Endodermal cell (in vitro differentiated cells): ENCODE data around the gene CLDN4. TPM values are rescaled to one million over a fixed set of nuclear protein-coding genes. Genes with fewer than 3 reads are reported as not detected.

Experiments
- DNase-seq: peaks from one replicate; pipeline ENCODE4 v3.0.0-alpha.2; 2017
- H3K27ac ChIP-seq: 2 replicates; pipeline ENCODE4 v1.5.1; 2013; ENCODE audit warnings: mild to moderate bottlenecking, low read depth, low read length, moderate library complexity
- H3K27me3 ChIP-seq: 2 replicates; pipeline ENCODE4 v1.6.1; 2013; ENCODE audit warnings: mild to moderate bottlenecking, low read length, moderate library complexity; ENCODE audit not compliant: insufficient read depth, control insufficient read depth, poor library complexity, severe bottlenecking
- H3K36me3 ChIP-seq: 2 replicates; pipeline ENCODE4 v1.7.0; 2013; ENCODE audit warnings: mild to moderate bottlenecking, low read length, moderate library complexity; ENCODE audit not compliant: control insufficient read depth, insufficient read depth
- H3K4me1 ChIP-seq: one replicate; pipeline ENCODE4 v1.7.0; 2013; ENCODE audit warnings: low read length; ENCODE audit not compliant: control insufficient read depth, insufficient read depth
- H3K4me3 ChIP-seq: 2 replicates; pipeline ENCODE4 v1.5.1; 2013; ENCODE audit warnings: mild to moderate bottlenecking, low read length, moderate library complexity
- H3K9ac ChIP-seq: 2 replicates; pipeline ENCODE4 v1.6.1; 2013; ENCODE audit warnings: mild to moderate bottlenecking, low read length, moderate library complexity; ENCODE audit not compliant: poor library complexity, severe bottlenecking; ENCODE audit errors: extremely low read depth
- H3K9me3 ChIP-seq: 2 replicates; pipeline ENCODE4 v1.6.1; 2013; ENCODE audit warnings: mild to moderate bottlenecking, low read length, moderate library complexity; ENCODE audit not compliant: control insufficient read depth
- H3K27ac Mint-ChIP-seq: 2 replicates; pipeline ENCODE4 v1.8.0; 2020; ENCODE audit warnings: mixed read lengths
- H3K27me3 Mint-ChIP-seq: 2 replicates; pipeline ENCODE4 v1.8.0; 2021; ENCODE audit warnings: mild to moderate bottlenecking, mixed read lengths; ENCODE audit not compliant: insufficient read depth
- H3K36me3 Mint-ChIP-seq: 2 replicates; pipeline ENCODE4 v1.8.0; 2020; ENCODE audit warnings: low read depth, mixed read lengths
- H3K4me1 Mint-ChIP-seq: 2 replicates; pipeline ENCODE4 v1.8.0; 2020; ENCODE audit warnings: mixed read lengths
- H3K4me3 Mint-ChIP-seq: 2 replicates; pipeline ENCODE4 v1.8.0; 2020; ENCODE audit warnings: mild to moderate bottlenecking, moderate library complexity, mixed read lengths
- H3K9me3 Mint-ChIP-seq: 2 replicates; pipeline ENCODE4 v1.8.0; 2020; ENCODE audit warnings: mild to moderate bottlenecking, mixed read lengths
- WGBS, 2 experiments: methylation state at CpG; one replicate each; pipeline versions ENCODE4 v1.1.5 to v1.1.7; 2013; ENCODE audit warnings: missing lambda C conversion rate in 2 of 2, mixed read lengths in 1 of 2; ENCODE audit not compliant: insufficient coverage in 1 of 2, insufficient read length in 1 of 2; 5-methylcytosine and 5-hydroxymethylcytosine counted together
- total RNA-seq, 2 donors: library from RNA; stranded (reverse); fragmentation: NEBNext Ultra II Directional in 1 of 2; extraction: Animal tissue kit (Norgen Biotek cat#: 25700) in 1 of 2; gene quantifications; 2 replicates in 1 of 2; 3 replicates in 1 of 2; pipeline ENCODE4 v1.2.1, GENCODE V29; 2021
- TF ChIP-seq, protein P1 (sequence below): fragments of 200-600 bp; sonication (generic); conservative IDR thresholded peaks from 2 replicates; pipeline ENCODE4 v1.5.0; 2021; ENCODE audit warnings: antibody characterized with exemption, mild to moderate bottlenecking

The CLDN4 gene
- total RNA-seq, 2 donors from 2014 or later, result 5.6 to 9.7 TPM

DNA sequence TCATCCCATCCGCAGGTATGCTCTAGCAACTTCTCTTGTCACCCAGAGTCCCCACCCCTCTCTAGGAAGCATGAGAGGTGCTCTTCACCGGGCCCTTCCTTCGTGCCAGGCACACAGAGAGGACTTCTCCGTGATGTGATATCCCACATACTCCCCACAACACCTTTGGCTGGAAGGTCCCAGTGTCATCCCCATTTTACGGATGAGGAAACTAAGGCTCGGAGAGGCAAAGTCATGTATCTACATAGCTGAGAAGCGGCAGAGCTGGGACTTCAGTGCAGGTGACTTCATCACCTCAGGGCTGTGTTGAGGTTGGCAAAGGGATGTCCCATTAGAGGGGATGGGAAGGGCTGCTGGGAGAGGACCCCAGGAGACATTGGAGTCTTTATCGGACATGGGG lies 45.6 kb downstream of the CLDN4 start:
- 78 to 93% methylated on average over 5 to 8 of the region's 8 CpGs for WGBS, 2 experiments
- Histone ChIP-seq H3K4me1 (peaks cover under 1% of the 10 kb centered on the region), H3K27ac (no peak overlapping the region), H3K36me3 (no peaks in the 10 kb centered on the region), H3K27me3 (peaks cover 7% of the 10 kb centered on the region), H3K4me3 (no peak overlapping the region), H3K9ac (no peak overlapping the region), H3K9me3 (no peaks in the 10 kb centered on the region)
- DNase-seq, result no peak
- peaks cover 8% of the 10 kb centered on the region for H3K4me1 Mint-ChIP-seq
- H3K36me3 Mint-ChIP-seq, result no peaks in the 10 kb centered on the region
- no peaks in the 10 kb centered on the region for H3K9me3 Mint-ChIP-seq
- no peak overlapping the region for H3K4me3 Mint-ChIP-seq
- TF ChIP-seq, protein P1, sequence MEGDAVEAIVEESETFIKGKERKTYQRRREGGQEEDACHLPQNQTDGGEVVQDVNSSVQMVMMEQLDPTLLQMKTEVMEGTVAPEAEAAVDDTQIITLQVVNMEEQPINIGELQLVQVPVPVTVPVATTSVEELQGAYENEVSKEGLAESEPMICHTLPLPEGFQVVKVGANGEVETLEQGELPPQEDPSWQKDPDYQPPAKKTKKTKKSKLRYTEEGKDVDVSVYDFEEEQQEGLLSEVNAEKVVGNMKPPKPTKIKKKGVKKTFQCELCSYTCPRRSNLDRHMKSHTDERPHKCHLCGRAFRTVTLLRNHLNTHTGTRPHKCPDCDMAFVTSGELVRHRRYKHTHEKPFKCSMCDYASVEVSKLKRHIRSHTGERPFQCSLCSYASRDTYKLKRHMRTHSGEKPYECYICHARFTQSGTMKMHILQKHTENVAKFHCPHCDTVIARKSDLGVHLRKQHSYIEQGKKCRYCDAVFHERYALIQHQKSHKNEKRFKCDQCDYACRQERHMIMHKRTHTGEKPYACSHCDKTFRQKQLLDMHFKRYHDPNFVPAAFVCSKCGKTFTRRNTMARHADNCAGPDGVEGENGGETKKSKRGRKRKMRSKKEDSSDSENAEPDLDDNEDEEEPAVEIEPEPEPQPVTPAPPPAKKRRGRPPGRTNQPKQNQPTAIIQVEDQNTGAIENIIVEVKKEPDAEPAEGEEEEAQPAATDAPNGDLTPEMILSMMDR, result no peak
- peaks cover 23% of the 10 kb centered on the region for H3K27me3 Mint-ChIP-seq
- no peak overlapping the region for H3K27ac Mint-ChIP-seq

DNA sequence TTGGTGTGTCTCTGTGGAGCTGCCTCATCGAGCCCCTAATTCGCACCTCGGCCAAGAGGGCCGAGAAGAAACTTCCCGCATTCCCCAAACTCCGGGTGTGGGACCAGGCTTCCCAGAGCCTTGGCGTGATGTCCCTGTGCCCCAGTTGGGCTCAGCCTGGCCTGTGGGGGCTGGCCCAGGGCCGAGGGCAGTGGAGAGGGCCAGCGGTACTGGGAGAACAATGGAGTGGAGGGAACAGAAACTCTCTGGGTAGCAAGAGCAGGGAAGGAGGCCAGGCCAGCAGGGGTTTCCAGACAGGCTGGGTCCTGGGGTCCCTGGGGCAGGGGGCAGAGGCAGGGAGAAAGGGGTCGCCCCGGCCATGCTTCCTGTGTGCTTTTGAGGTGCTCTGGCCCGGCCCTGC lies 46.2 kb downstream of the CLDN4 start:
- Histone ChIP-seq H3K27ac (no peak overlapping the region), H3K4me1 (no peaks in the 10 kb centered on the region), H3K27me3 (peaks cover 14% of the 10 kb centered on the region), H3K9me3 (no peaks in the 10 kb centered on the region), H3K9ac (no peak overlapping the region), H3K36me3 (no peaks in the 10 kb centered on the region), H3K4me3 (no peak overlapping the region)
- Mint-ChIP-seq H3K9me3 (no peaks in the 10 kb centered on the region), H3K4me3 (no peak overlapping the region), H3K27ac (no peak overlapping the region), H3K27me3 (peaks cover 26% of the 10 kb centered on the region), H3K4me1 (peaks cover 10% of the 10 kb centered on the region), H3K36me3 (no peaks in the 10 kb centered on the region)
- WGBS, 2 experiments, result 92 to 93% methylated on average over 5 to 12 of the region's 12 CpGs
- TF ChIP-seq, protein P1, result no peak
- DNase-seq, result no peak

DNA sequence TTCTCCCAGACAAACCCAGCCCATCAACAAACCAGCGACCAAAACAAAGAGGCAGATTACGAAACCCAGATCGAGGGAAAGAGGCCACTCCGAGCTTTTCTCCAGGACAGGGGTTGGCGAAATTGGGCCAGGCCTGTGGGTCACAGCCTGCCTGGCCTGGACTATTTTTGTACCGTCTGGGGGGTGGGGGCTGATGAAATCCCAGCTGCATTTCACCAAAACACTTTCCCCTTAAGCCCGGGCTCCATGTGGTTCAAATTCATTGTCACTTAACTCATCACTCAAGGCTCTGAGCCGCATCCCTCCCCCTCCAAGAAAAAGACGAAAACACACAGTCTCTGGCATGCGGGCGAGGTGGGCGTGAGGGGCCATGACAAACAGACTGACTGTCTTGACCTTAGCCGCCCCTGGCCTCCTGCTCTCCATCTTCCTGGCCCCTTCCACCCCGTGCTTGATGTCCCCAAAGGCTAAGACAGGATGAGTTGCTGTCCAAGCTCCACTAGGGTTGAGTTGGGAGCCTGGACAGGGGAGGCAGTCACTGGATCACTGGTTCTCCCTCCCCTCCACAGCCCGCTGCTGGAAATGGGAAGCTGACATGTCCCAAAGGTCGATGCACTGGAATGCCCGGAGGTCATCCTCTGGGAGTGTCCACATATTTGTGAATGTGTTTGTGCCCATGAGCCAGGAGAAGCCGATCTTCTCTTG lies 49.3 kb downstream of the CLDN4 start:
- Mint-ChIP-seq H3K9me3 (no peaks in the 10 kb centered on the region), H3K4me3 (no peak overlapping the region), H3K36me3 (no peaks in the 10 kb centered on the region), H3K27ac (no peak overlapping the region), H3K27me3 (peaks cover 49% of the 10 kb centered on the region), H3K4me1 (peaks cover 10% of the 10 kb centered on the region)
- Histone ChIP-seq H3K4me1 (no peaks in the 10 kb centered on the region), H3K27me3 (peaks cover 29% of the 10 kb centered on the region), H3K36me3 (no peaks in the 10 kb centered on the region), H3K9ac (no peak overlapping the region), H3K9me3 (no peaks in the 10 kb centered on the region), H3K27ac (no peak overlapping the region), H3K4me3 (no peak overlapping the region)
- TF ChIP-seq, protein P1, result no peak
- no peak for DNase-seq
- 80 to 85% methylated on average over 9 to 18 of the region's 18 CpGs for WGBS, 2 experiments
